GM15510 (cell line): ENCODE results near the gene RNF186.

ENCODE experiments used
- POLR2A ChIP-seq: IDR thresholded peaks from 3 replicates; pipeline ENCODE4 v1.6.1; 2011; ENCODE audit warnings: borderline replicate concordance; ENCODE audit not compliant: insufficient read length; ENCODE audit errors: extremely low read depth

RNF186 gene

GRCh38 chr1:19814681-19815503 lies at the start of gene RNF186:
RNF186 (minus strand) TSS chr1:19815283; CDS start chr1:19815101, 182 bp downstream.
- no peak for TF ChIP-seq POLR2A

GRCh38 chr1:19864570-19865160 lies 49.6 kb upstream of the RNF186 start:
- TF ChIP-seq POLR2A, result no peak

- no peak for TF ChIP-seq POLR2A
These were observed 47.9 kb upstream of the RNF186 start for GRCh38 chr1:19862944-19863343.

- no peak for TF ChIP-seq POLR2A
These were observed 46.9 kb upstream of the RNF186 start for GRCh38 chr1:19861842-19862530.

- no peak for TF ChIP-seq POLR2A
These were observed 46.0 kb upstream of the RNF186 start for GRCh38 chr1:19861034-19861433.

- TF ChIP-seq POLR2A, result no peak
These were observed 45.3 kb upstream of the RNF186 start for GRCh38 chr1:19860418-19860817.

GRCh38 chr1:19859876-19860275 lies 44.8 kb upstream of the RNF186 start:
- no peak for TF ChIP-seq POLR2A

GRCh38 chr1:19858893-19859292 lies 43.8 kb upstream of the RNF186 start:
- no peak for TF ChIP-seq POLR2A

- no peak for TF ChIP-seq POLR2A
These were observed 39.8 kb upstream of the RNF186 start for GRCh38 chr1:19854866-19855265.

GRCh38 chr1:19852036-19852435 lies 37.0 kb upstream of the RNF186 start:
- TF ChIP-seq POLR2A, result no peak

GRCh38 chr1:19850214-19850613 lies 35.1 kb upstream of the RNF186 start:
- TF ChIP-seq POLR2A, result no peak

GRCh38 chr1:19846338-19846737 lies 31.3 kb upstream of the RNF186 start:
- TF ChIP-seq POLR2A, result no peak

GRCh38 chr1:19845555-19845954 lies 30.5 kb upstream of the RNF186 start:
- TF ChIP-seq POLR2A, result no peak

GRCh38 chr1:19844731-19845495 lies 29.8 kb upstream of the RNF186 start:
- TF ChIP-seq POLR2A, result no peak

- no peak for TF ChIP-seq POLR2A
These were observed 25.1 kb upstream of the RNF186 start for GRCh38 chr1:19840228-19840627.
